GM12864 (cell line): ENCODE measurements around the gene TRAPPC3.

Experiments
- DNase-seq: peaks from one replicate; pipeline ENCODE4 v3.0.0-alpha.2; 2011; ENCODE audit warnings: low read depth
- H3K4me3 ChIP-seq: 2 replicates; pipeline ENCODE4 v1.5.1; 2011; ENCODE audit warnings: mild to moderate bottlenecking, low read depth, low read length, control low read depth
- CTCF ChIP-seq: IDR thresholded peaks from 2 replicates; pipeline ENCODE4 v1.5.1; 2011; ENCODE audit warnings: low read depth, mild to moderate bottlenecking, moderate library complexity, low read length, control low read depth, inconsistent platforms; ENCODE audit errors: missing control alignments

The TRAPPC3 gene

GRCh38 chr1:36172017-36172747 is 22.9 kb upstream of the TRAPPC3 start:
- H3K4me3 ChIP-seq: no peak overlapping the region
- no peak for TF ChIP-seq CTCF
- no peak for DNase-seq

GRCh38 chr1:36170643-36171412 is 21.5 kb upstream of the TRAPPC3 start:
- DNase-seq: no peak
- H3K4me3 ChIP-seq: no peak overlapping the region
- TF ChIP-seq CTCF: no peak

- no peak for TF ChIP-seq CTCF
- DNase-seq: no peak
- no peak overlapping the region for H3K4me3 ChIP-seq
These were observed 19.2 kb upstream of the TRAPPC3 start for GRCh38 chr1:36168514-36168913.

GRCh38 chr1:36166938-36167905 is 17.9 kb upstream of the TRAPPC3 start:
- no peak for TF ChIP-seq CTCF
- H3K4me3 ChIP-seq: no peak overlapping the region
- DNase-seq: no peak

GRCh38 chr1:36166136-36166535 is 16.9 kb upstream of the TRAPPC3 start:
- H3K4me3 ChIP-seq: no peak overlapping the region
- DNase-seq: no peak
- no peak for TF ChIP-seq CTCF

- no peak overlapping the region for H3K4me3 ChIP-seq
- no peak for TF ChIP-seq CTCF
- DNase-seq: no peak
These were observed 15.9 kb upstream of the TRAPPC3 start for GRCh38 chr1:36165145-36165544.
